ENCODE results near the gene UBE2G1.

The UBE2G1 gene

GRCh38 chr17:4246674-4247073, 119.8 kb downstream of the UBE2G1 start:
- no peak for DNase-seq

GRCh38 chr17:4241535-4241934, 124.9 kb downstream of the UBE2G1 start:
- DNase-seq: no peak

- DNase-seq: no peak
Measured at GRCh38 chr17:4236456-4236855, 130.0 kb downstream of the UBE2G1 start.

GRCh38 chr17:4235372-4236279, 130.8 kb downstream of the UBE2G1 start:
- no peak for DNase-seq

GRCh38 chr17:4234401-4234800, 132.1 kb downstream of the UBE2G1 start:
- no peak for DNase-seq

- no peak for DNase-seq
Measured at GRCh38 chr17:4233668-4234258, 132.7 kb downstream of the UBE2G1 start.

- no peak for DNase-seq
Measured at GRCh38 chr17:4232168-4232813, 134.2 kb downstream of the UBE2G1 start.

- DNase-seq: no peak
Measured at GRCh38 chr17:4229627-4230541, 136.6 kb downstream of the UBE2G1 start.

- DNase-seq: no peak
Measured at GRCh38 chr17:4221899-4222659, 144.4 kb downstream of the UBE2G1 start.

- no peak for DNase-seq
Measured at GRCh38 chr17:4221163-4221562, 145.3 kb downstream of the UBE2G1 start.

- DNase-seq: no peak
Measured at GRCh38 chr17:4220655-4221054, 145.8 kb downstream of the UBE2G1 start.

All from effector CD4-positive, alpha-beta T cell (primary cell).